ENCODE data around the gene PKM. TPM values are rescaled to one million over a fixed set of nuclear protein-coding genes. Genes with fewer than 3 reads are reported as not detected.

The PKM gene
- total and polyA plus RNA-seq, 4 donors: 12.9 to 61.2 (median 29.7) TPM

- TF ChIP-seq ZBTB33 (IDR thresholded peaks at IDR 0.05): no peak
- TF ChIP-seq HNF4G (IDR thresholded peaks at IDR 0.05): no peak
- no peak for TF ChIP-seq RXRA (IDR thresholded peaks at IDR 0.05)
- no peak for TF ChIP-seq YY1 (IDR thresholded peaks at IDR 0.05)
Observed at GRCh38 chr15:72155003-72155621, 75.9 kb downstream of the PKM start (continued).

- Histone ChIP-seq H3K4me3 (ENCODE audit: low read depth in 1 of 3, low read length in 3 of 3) (no peak overlapping the region), H3K9ac (ENCODE audit: low read depth in 1 of 2, low read length in 2 of 2) (no peak overlapping the region), H3K27me3 (ENCODE audit: control insufficient read depth in 4 of 4, insufficient read depth in 4 of 4, low read length in 3 of 4) (no peaks in the 10 kb centered on the region), H3K9me3 (ENCODE audit: control insufficient read depth in 4 of 4, low read length in 3 of 4) (no peaks in the 10 kb centered on the region), H3K36me3 (ENCODE audit: control insufficient read depth in 4 of 4, insufficient read depth in 3 of 4, low read depth in 1 of 4, low read length in 3 of 4) (no peaks in the 10 kb centered on the region), H3K4me1 (ENCODE audit: control insufficient read depth in 4 of 4, insufficient read depth in 4 of 4, low read length in 3 of 4) (peaks cover 0 to 16% (median 13%) of the 10 kb centered on the region in 4 donors), H3K27ac (ENCODE audit: low read depth in 1 of 2, low read length in 2 of 2) (no peak overlapping the region)
- DNase-seq (ENCODE audit: low spot score): no peak
- TF ChIP-seq YY1 (IDR thresholded peaks at IDR 0.05): no peak
- no peak for TF ChIP-seq ZBTB33 (IDR thresholded peaks at IDR 0.05)
- TF ChIP-seq HNF4A (conservative IDR thresholded peaks at IDR 0.05): no peak
- WGBS: 95% methylated on average over 7 of the region's 7 CpGs
Observed at GRCh38 chr15:72154316-72154715, 76.7 kb downstream of the PKM start.

- Histone ChIP-seq H3K36me3 (ENCODE audit: control insufficient read depth in 4 of 4, insufficient read depth in 3 of 4, low read depth in 1 of 4, low read length in 3 of 4) (no peaks in the 10 kb centered on the region), H3K27me3 (ENCODE audit: control insufficient read depth in 4 of 4, insufficient read depth in 4 of 4, low read length in 3 of 4) (no peaks in the 10 kb centered on the region), H3K4me1 (ENCODE audit: control insufficient read depth in 4 of 4, insufficient read depth in 4 of 4, low read length in 3 of 4) (peaks cover 0 to 16% (median 13%) of the 10 kb centered on the region in 4 donors), H3K9me3 (ENCODE audit: control insufficient read depth in 4 of 4, low read length in 3 of 4) (no peaks in the 10 kb centered on the region), H3K4me3 (ENCODE audit: low read depth in 1 of 3, low read length in 3 of 3) (no peak overlapping the region), H3K9ac (ENCODE audit: low read depth in 1 of 2, low read length in 2 of 2) (no peak overlapping the region), H3K27ac (ENCODE audit: low read depth in 1 of 2, low read length in 2 of 2) (no peak overlapping the region)
- no peak for DNase-seq (ENCODE audit: low spot score)
- 86% methylated on average over 5 of the region's 5 CpGs for WGBS
- no peak for TF ChIP-seq JUND (IDR thresholded peaks at IDR 0.05)
- no peak for TF ChIP-seq HNF4G (IDR thresholded peaks at IDR 0.05)
- no peak for TF ChIP-seq FOXA1 (IDR thresholded peaks at IDR 0.05)
- no peak for TF ChIP-seq ATF3 (IDR thresholded peaks at IDR 0.05)
- TF ChIP-seq RAD21 (IDR thresholded peaks at IDR 0.05): no peak
- no peak for TF ChIP-seq EGR1 (IDR thresholded peaks at IDR 0.05; ENCODE audit: low read depth in 2 of 2)
- no peak for TF ChIP-seq REST (IDR thresholded peaks at IDR 0.05)
- TF ChIP-seq SP1 (IDR thresholded peaks at IDR 0.05): no peak
- TF ChIP-seq NR2F2 (IDR thresholded peaks at IDR 0.05): no peak
- TF ChIP-seq ZBTB33 (IDR thresholded peaks at IDR 0.05): no peak
- no peak for TF ChIP-seq YY1 (IDR thresholded peaks at IDR 0.05)
- TF ChIP-seq RXRA (IDR thresholded peaks at IDR 0.05): no peak
- no peak for TF ChIP-seq FOXA2 (IDR thresholded peaks at IDR 0.05)
- no peak for TF ChIP-seq HNF4A (conservative IDR thresholded peaks at IDR 0.05)
Observed at GRCh38 chr15:72153269-72154000, 77.6 kb downstream of the PKM start.
